H9 (cell line): ENCODE results near the gene SLC13A4. TPM values are rescaled to one million over a fixed set of nuclear protein-coding genes. Genes with fewer than 3 reads are reported as not detected.

Source experiments
- DNase-seq: peaks from one replicate; pipeline ENCODE4 v3.0.0-alpha.2; 2017
- H2AFZ ChIP-seq: one replicate; pipeline ENCODE4 v1.6.1; 2013; ENCODE audit warnings: mild to moderate bottlenecking, low read length, control low read depth, moderate library complexity
- H2AK5ac ChIP-seq: 2 replicates; pipeline ENCODE4 v1.6.1; 2013; ENCODE audit warnings: low read length, control low read depth, mixed read lengths; ENCODE audit not compliant: insufficient read length
- H2BK120ac ChIP-seq: one replicate; pipeline ENCODE4 v1.6.1; 2013; ENCODE audit warnings: low read depth, mild to moderate bottlenecking, low read length, control low read depth, inconsistent platforms; ENCODE audit not compliant: poor library complexity, severe bottlenecking
- H2BK12ac ChIP-seq: 2 replicates; pipeline ENCODE4 v1.6.1; 2013; ENCODE audit warnings: low read length, control low read depth, mixed read lengths, low read depth; ENCODE audit not compliant: insufficient read length
- H2BK15ac ChIP-seq: 2 replicates; pipeline ENCODE4 v1.6.1; 2013; ENCODE audit warnings: low read depth, low read length, control low read depth
- H2BK20ac ChIP-seq: one replicate; pipeline ENCODE4 v1.6.1; 2013; ENCODE audit warnings: low read depth, mild to moderate bottlenecking, low read length, control low read depth, inconsistent platforms; ENCODE audit not compliant: poor library complexity, severe bottlenecking
- H2BK5ac ChIP-seq: 2 replicates; pipeline ENCODE4 v1.6.1; 2013; ENCODE audit warnings: low read length, control low read depth, mixed read lengths; ENCODE audit not compliant: insufficient read length
- H3K14ac ChIP-seq: 2 replicates; pipeline ENCODE4 v1.6.1; 2013; ENCODE audit warnings: low read length, control low read depth; ENCODE audit not compliant: insufficient read depth
- H3K18ac ChIP-seq: 2 replicates; pipeline ENCODE4 v1.6.1; 2013; ENCODE audit warnings: low read depth, mild to moderate bottlenecking, mixed read lengths, low read length, control low read depth; ENCODE audit not compliant: insufficient read length
- H3K23ac ChIP-seq: 2 replicates; pipeline ENCODE4 v1.6.1; 2013; ENCODE audit warnings: low read length, control low read depth, mixed read lengths, low read depth; ENCODE audit not compliant: insufficient read length
- H3K23me2 ChIP-seq: 2 replicates; pipeline ENCODE4 v1.6.1; 2013; ENCODE audit warnings: low read depth, mild to moderate bottlenecking, mixed read lengths, low read length, control low read depth; ENCODE audit not compliant: insufficient read length, poor library complexity, severe bottlenecking
- H3K27ac ChIP-seq: 2 replicates; pipeline ENCODE4 v1.5.1; 2013; ENCODE audit warnings: low read length, control low read depth, mixed read lengths, low read depth; ENCODE audit not compliant: insufficient read length
- H3K27me3 ChIP-seq: 2 replicates; pipeline ENCODE4 v1.6.1; 2013; ENCODE audit warnings: low read length, control low read depth, inconsistent platforms; ENCODE audit not compliant: insufficient read depth
- H3K4ac ChIP-seq: 2 replicates; pipeline ENCODE4 v1.6.1; 2013; ENCODE audit warnings: low read depth, mild to moderate bottlenecking, control low read depth, inconsistent platforms, low read length, moderate library complexity
- H3K4me1 ChIP-seq: 2 replicates; pipeline ENCODE4 v1.6.1; 2013; ENCODE audit warnings: low read length, control low read depth, inconsistent platforms; ENCODE audit not compliant: insufficient read depth
- H3K4me2 ChIP-seq: 2 replicates; pipeline ENCODE4 v1.6.1; 2013; ENCODE audit warnings: low read length, control low read depth, mixed read lengths; ENCODE audit not compliant: insufficient read length, insufficient read depth
- H3K56ac ChIP-seq: 2 replicates; pipeline ENCODE4 v1.6.1; 2013; ENCODE audit warnings: low read depth, mild to moderate bottlenecking, mixed read lengths, low read length, control low read depth; ENCODE audit not compliant: insufficient read length
- H3K79me1 ChIP-seq: 2 replicates; pipeline ENCODE4 v1.6.1; 2013; ENCODE audit warnings: low read depth, mild to moderate bottlenecking, moderate library complexity, low read length, control low read depth, inconsistent platforms; ENCODE audit not compliant: insufficient read depth, poor library complexity, severe bottlenecking
- H3K79me2 ChIP-seq: 2 replicates; pipeline ENCODE4 v1.6.1; 2013; ENCODE audit warnings: low read length, control low read depth, inconsistent platforms; ENCODE audit not compliant: insufficient read depth
- H3K9ac ChIP-seq: 2 replicates; pipeline ENCODE4 v1.6.1; 2013; ENCODE audit warnings: low read length, control low read depth, mixed read lengths; ENCODE audit not compliant: insufficient read length; ENCODE audit errors: extremely low read depth
- H3K9me3 ChIP-seq: one replicate; pipeline ENCODE4 v1.6.1; 2013; ENCODE audit warnings: low read depth, low read length, inconsistent platforms; ENCODE audit not compliant: control insufficient read depth
- H3T11ph ChIP-seq: one replicate; pipeline ENCODE4 v1.6.1; 2013; ENCODE audit warnings: mild to moderate bottlenecking, low read length, control low read depth, inconsistent platforms
- H4K20me1 ChIP-seq: one replicate; pipeline ENCODE4 v1.6.1; 2013; ENCODE audit not compliant: control insufficient read depth, insufficient read length, insufficient read depth
- H4K5ac ChIP-seq: 2 replicates; pipeline ENCODE4 v1.6.1; 2013; ENCODE audit warnings: low read depth, mild to moderate bottlenecking, mixed read lengths, low read length, control low read depth; ENCODE audit not compliant: insufficient read length
- H4K8ac ChIP-seq: replicated peaks from 2 replicates; pipeline ENCODE4 v1.6.1; 2013; ENCODE audit warnings: low read length, control low read depth, mixed read lengths, low read depth; ENCODE audit not compliant: insufficient read length
- H4K91ac ChIP-seq: 2 replicates; pipeline ENCODE4 v1.6.1; 2013; ENCODE audit warnings: low read depth, mild to moderate bottlenecking, moderate library complexity, mixed read lengths, low read length, control low read depth; ENCODE audit not compliant: insufficient read length
- H3K27ac Mint-ChIP-seq, 3 experiments: 2 replicates in 2 of 3; 3 replicates in 1 of 3; pipeline ENCODE4 v1.8.0; 2020 to 2021; ENCODE audit warnings: mixed read lengths in 3 of 3, mild to moderate bottlenecking in 1 of 3, moderate library complexity in 1 of 3
- H3K27me3 Mint-ChIP-seq: 2 replicates; pipeline ENCODE4 v1.8.0; 2021; ENCODE audit warnings: low read depth, mild to moderate bottlenecking, moderate library complexity, mixed read lengths
- H3K36me3 Mint-ChIP-seq, 3 experiments: 2 replicates in 2 of 3; 3 replicates in 1 of 3; pipeline ENCODE4 v1.8.0; 2020 to 2021; ENCODE audit warnings: low read depth in 3 of 3, mixed read lengths in 3 of 3; ENCODE audit not compliant: insufficient read depth in 1 of 3
- H3K4me1 Mint-ChIP-seq, 2 experiments: 2 replicates each; pipeline ENCODE4 v1.8.0; 2020; ENCODE audit warnings: mixed read lengths in 2 of 2
- H3K4me3 Mint-ChIP-seq, 2 experiments: 2 replicates in 1 of 2; 3 replicates in 1 of 2; pipeline ENCODE4 v1.8.0; 2020 to 2021; ENCODE audit warnings: mild to moderate bottlenecking in 2 of 2, mixed read lengths in 2 of 2, moderate library complexity in 1 of 2
- H3K9me3 Mint-ChIP-seq, 2 experiments: 2 replicates in 1 of 2; 3 replicates in 1 of 2; pipeline ENCODE4 v1.8.0; 2020; ENCODE audit warnings: mild to moderate bottlenecking in 2 of 2, mixed read lengths in 2 of 2, moderate library complexity in 1 of 2
- WGBS: extraction: QIAGEN DNeasy Blood & Tissue Kit; methylation state at CpG from one replicate; pipeline ENCODE4 v1.1.7; 2013; ENCODE audit warnings: missing lambda C conversion rate, low lambda C conversion rate, mixed read lengths; ENCODE audit not compliant: insufficient read length; ENCODE audit errors: extremely low coverage; 5-methylcytosine and 5-hydroxymethylcytosine counted together
- total RNA-seq: library from RNA; stranded (reverse); gene quantifications from 2 replicates; pipeline ENCODE4 v1.2.1, GENCODE V29; 2021
- TF ChIP-seq, protein P1 (sequence below): fragments of 200-600 bp; sonication (generic); conservative IDR thresholded peaks from 3 replicates; pipeline ENCODE4 v1.8.0; 2021; ENCODE audit warnings: antibody characterized with exemption, mild to moderate bottlenecking

The SLC13A4 gene
- total RNA-seq, 1 experiment from 2014 or later: 3.5 TPM

DNA sequence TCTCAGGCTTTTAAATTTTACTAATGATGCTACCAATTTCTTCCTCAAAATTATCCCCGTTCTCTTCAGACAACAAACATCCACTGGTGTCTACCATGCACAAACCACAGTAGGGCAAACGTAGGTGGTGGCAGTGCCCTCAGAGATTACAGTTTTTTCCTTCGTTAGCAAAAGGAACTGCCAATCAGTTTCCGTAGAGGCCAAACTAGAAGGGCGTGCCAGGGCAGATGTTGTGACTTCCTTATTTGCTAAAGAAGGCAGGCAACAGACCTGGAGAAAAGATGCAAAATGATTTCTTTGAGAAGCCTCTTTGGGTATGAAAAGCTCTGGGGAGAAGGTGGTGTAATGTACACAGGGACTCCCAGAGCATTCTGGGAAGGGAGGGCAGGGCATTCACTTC is 28.2 kb upstream of the SLC13A4 start:
- Histone ChIP-seq H3K9ac (no peak overlapping the region), H2BK5ac (no peak overlapping the region), H3T11ph (no peak overlapping the region), H3K27me3 (no peaks in the 10 kb centered on the region), H3K79me2 (no peaks in the 10 kb centered on the region), H3K56ac (no peak overlapping the region), H2AK5ac (no peak overlapping the region), H3K14ac (no peak overlapping the region), H3K9me3 (no peaks in the 10 kb centered on the region), H4K5ac (no peak overlapping the region), H2BK20ac (no peak overlapping the region), H3K18ac (no peak overlapping the region), H2BK12ac (no peak overlapping the region), H3K4me1 (peaks cover 5% of the 10 kb centered on the region; the same call in 1 of the 2 replicates), H3K4me2 (no peak overlapping the region), H4K91ac (no peak overlapping the region), H4K20me1 (no peaks in the 10 kb centered on the region), H3K79me1 (no peaks in the 10 kb centered on the region), H3K27ac (no peak overlapping the region), H3K23me2 (no peaks in the 10 kb centered on the region), H2BK15ac (no peak overlapping the region), H2AFZ (no peak overlapping the region), H4K8ac (no peak overlapping the region), H3K4ac (no peak overlapping the region), H2BK120ac (no peak overlapping the region), H3K23ac (no peak overlapping the region)
- DNase-seq: no peak
- TF ChIP-seq, protein P1, sequence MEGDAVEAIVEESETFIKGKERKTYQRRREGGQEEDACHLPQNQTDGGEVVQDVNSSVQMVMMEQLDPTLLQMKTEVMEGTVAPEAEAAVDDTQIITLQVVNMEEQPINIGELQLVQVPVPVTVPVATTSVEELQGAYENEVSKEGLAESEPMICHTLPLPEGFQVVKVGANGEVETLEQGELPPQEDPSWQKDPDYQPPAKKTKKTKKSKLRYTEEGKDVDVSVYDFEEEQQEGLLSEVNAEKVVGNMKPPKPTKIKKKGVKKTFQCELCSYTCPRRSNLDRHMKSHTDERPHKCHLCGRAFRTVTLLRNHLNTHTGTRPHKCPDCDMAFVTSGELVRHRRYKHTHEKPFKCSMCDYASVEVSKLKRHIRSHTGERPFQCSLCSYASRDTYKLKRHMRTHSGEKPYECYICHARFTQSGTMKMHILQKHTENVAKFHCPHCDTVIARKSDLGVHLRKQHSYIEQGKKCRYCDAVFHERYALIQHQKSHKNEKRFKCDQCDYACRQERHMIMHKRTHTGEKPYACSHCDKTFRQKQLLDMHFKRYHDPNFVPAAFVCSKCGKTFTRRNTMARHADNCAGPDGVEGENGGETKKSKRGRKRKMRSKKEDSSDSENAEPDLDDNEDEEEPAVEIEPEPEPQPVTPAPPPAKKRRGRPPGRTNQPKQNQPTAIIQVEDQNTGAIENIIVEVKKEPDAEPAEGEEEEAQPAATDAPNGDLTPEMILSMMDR: no peak
- no CpG with 5 or more reads among the region's 5 CpGs for WGBS
- Mint-ChIP-seq H3K4me1 (peaks cover 34 to 58% of the 10 kb centered on the region in 2 experiments), H3K4me3 (no peak overlapping the region), H3K9me3 (peaks cover 15 to 19% of the 10 kb centered on the region in 2 experiments), H3K27me3 (no peaks in the 10 kb centered on the region), H3K27ac (no peak overlapping the region), H3K36me3 (peaks cover 3 to 26% (median 6%) of the 10 kb centered on the region in 3 experiments; a peak in 6 of 7 replicates)
